HG02884 (cell line): ENCODE results near the gene MCAT.
"Not testable (repeated sequence)": the region's sequence is repeated elsewhere in the genome, so short reads cannot be mapped to it uniquely, and the experiment has no call there.

ENCODE experiments used
- ATAC-seq: cut with Tn5 transposase; IDR thresholded peaks from one replicate; pipeline ENCODE4 v1.9.1; 2021; ENCODE audit warnings: mild to moderate bottlenecking, moderate library complexity; ENCODE audit not compliant: unreplicated experiment

MCAT gene

GRCh38 chr22:43156413-43156812 lies 13.2 kb upstream of the MCAT start:
- ATAC-seq, result no peak

- no peak for ATAC-seq
Observed at GRCh38 chr22:43155789-43156188, 12.6 kb upstream of the MCAT start.

GRCh38 chr22:43154887-43155536 lies 11.8 kb upstream of the MCAT start:
- ATAC-seq, result no peak

GRCh38 chr22:43153899-43154298 lies 10.7 kb upstream of the MCAT start:
- ATAC-seq, result no peak

- no peak for ATAC-seq
Observed at GRCh38 chr22:43152357-43153071, 9.3 kb upstream of the MCAT start.

GRCh38 chr22:43152003-43152356 lies 8.8 kb upstream of the MCAT start:
- no peak for ATAC-seq

- ATAC-seq, result no peak
Observed at GRCh38 chr22:43151251-43152002, 8.2 kb upstream of the MCAT start, which contains the start of gene TSPO. Gene TSPO, plus strand, starts transcription at chr22:43151559. Its CDS starts 7,680 bp downstream, at chr22:43159239.

GRCh38 chr22:43150731-43151206 lies 7.6 kb upstream of the MCAT start:
- ATAC-seq, result no peak

- no peak for ATAC-seq
Observed at GRCh38 chr22:43148581-43148980, 5.4 kb upstream of the MCAT start.

GRCh38 chr22:43147821-43148220 lies 4.6 kb upstream of the MCAT start:
- ATAC-seq, result no peak

- not testable (repeated sequence) for ATAC-seq
Observed at GRCh38 chr22:43146332-43146731, 3.1 kb upstream of the MCAT start.

- not testable (repeated sequence) for ATAC-seq
Observed at GRCh38 chr22:43145371-43145770, 2.2 kb upstream of the MCAT start.

- ATAC-seq, result no peak
Observed at GRCh38 chr22:43144949-43145348, 1.8 kb upstream of the MCAT start.

- no peak for ATAC-seq
Observed at GRCh38 chr22:43136801-43137200, 6.4 kb downstream of the MCAT start.

GRCh38 chr22:43136255-43136654 lies 6.9 kb downstream of the MCAT start:
- ATAC-seq, result no peak

GRCh38 chr22:43135565-43135964 lies 7.6 kb downstream of the MCAT start:
- ATAC-seq, result no peak

- no peak for ATAC-seq
Observed at GRCh38 chr22:43134553-43134952, 8.6 kb downstream of the MCAT start.

GRCh38 chr22:43133401-43133800 lies 9.8 kb downstream of the MCAT start:
- ATAC-seq, result no peak

GRCh38 chr22:43131773-43132501 lies 11.3 kb downstream of the MCAT start:
- ATAC-seq, result no peak

- ATAC-seq, result no peak
Observed at GRCh38 chr22:43129426-43130425, 13.5 kb downstream of the MCAT start.
